B cell (primary cell): Measurements from ENCODE around the gene CATSPER3.

ENCODE experiments used
- CTCF ChIP-seq: fragments of 200-600 bp; IDR thresholded peaks from one replicate; pipeline ENCODE4 v1.8.0; 2022; ENCODE audit warnings: antibody characterized with exemption, mild to moderate bottlenecking
- EZH2 ChIP-seq: IDR thresholded peaks from 2 replicates; pipeline ENCODE4 v1.6.1; 2012; ENCODE audit warnings: borderline replicate concordance, low read depth, mild to moderate bottlenecking, moderate library complexity, low read length; ENCODE audit not compliant: insufficient read depth, poor library complexity, severe bottlenecking

DNA sequence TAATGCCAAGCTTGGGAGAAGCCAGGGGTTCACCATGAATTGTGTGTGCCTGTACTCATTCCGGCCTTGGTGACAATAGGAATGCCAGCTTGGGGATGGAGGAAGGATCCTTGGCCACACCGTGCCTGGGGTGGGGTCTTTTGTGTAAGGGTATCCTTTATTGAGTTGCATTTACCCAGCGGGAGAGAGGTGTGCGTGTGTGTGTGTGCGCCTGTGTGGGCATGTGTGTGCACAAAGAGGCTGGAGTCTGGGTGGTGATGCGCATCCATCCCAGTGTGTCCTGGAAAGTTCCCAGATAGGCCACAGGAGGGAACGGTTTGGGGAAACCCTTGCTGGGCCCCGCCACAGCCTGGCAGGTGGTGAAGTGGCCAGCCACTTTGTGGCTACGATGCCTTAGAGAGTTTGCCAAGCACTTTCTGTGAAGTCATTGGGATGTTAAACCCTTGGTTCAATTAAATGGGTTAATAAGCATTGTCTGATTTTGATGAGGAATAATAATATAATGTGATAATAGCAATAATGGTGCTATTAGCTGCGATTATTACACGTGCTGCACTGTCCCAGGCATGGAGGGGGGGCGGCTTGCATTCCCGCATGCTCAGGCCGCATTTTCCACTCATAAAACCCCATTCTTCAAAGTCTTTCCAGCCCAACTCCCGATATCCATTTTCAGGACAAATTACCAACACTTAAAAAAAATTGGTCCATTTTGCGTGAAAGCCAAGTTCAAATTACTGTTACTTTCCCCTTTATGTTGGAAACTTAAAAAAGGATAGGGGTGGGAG is 52.6 kb downstream of the CATSPER3 start:
- no peak for TF ChIP-seq CTCF
- TF ChIP-seq EZH2: no peak
